Cardiac muscle cell (in vitro differentiated cells and primary cell): ENCODE results near the gene CPED1. TPM values are rescaled to one million over a fixed set of nuclear protein-coding genes. Genes with fewer than 3 reads are reported as not detected.

ENCODE experiments used
- DNase-seq, 2 donors: peaks; one replicate each; pipeline versions ENCODE4 v3.0.0 to v3.0.0-alpha.2; 2010 to 2017; ENCODE audit warnings: low read depth in 1 of 2, low spot score in 1 of 2
- H3K27ac ChIP-seq: fragments of 200-600 bp; sonication (generic); 2 replicates; pipeline ENCODE4 v1.5.1; 2016
- H3K27me3 ChIP-seq: fragments of 200-600 bp; sonication (generic); 2 replicates; pipeline ENCODE4 v1.6.0; 2016; ENCODE audit warnings: control low read depth
- H3K36me3 ChIP-seq: fragments of 200-600 bp; sonication (generic); 2 replicates; pipeline ENCODE4 v1.5.1; 2016; ENCODE audit warnings: control low read depth
- H3K4me1 ChIP-seq: fragments of 200-600 bp; sonication (generic); 2 replicates; pipeline ENCODE4 v1.8.1; 2017; ENCODE audit warnings: low read depth, mild to moderate bottlenecking, mixed run types
- H3K4me3 ChIP-seq: fragments of 200-600 bp; sonication (generic); 2 replicates; pipeline ENCODE4 v1.5.1; 2016; ENCODE audit warnings: mild to moderate bottlenecking
- H3K9me3 ChIP-seq: fragments of 200-600 bp; sonication (generic); 2 replicates; pipeline ENCODE4 v1.5.1; 2017; ENCODE audit warnings: low read depth, mild to moderate bottlenecking, control low read depth
- CTCF ChIP-seq: IDR thresholded peaks from 2 replicates; pipeline ENCODE4 v1.5.1; 2012; ENCODE audit warnings: low read depth, mild to moderate bottlenecking, low read length
- polyA plus RNA-seq: library from polyadenylated mRNA; unstranded; fragments of >200 nt; fragmentation: Nextera tagmentation; extraction: Ambion mirVana; gene quantifications from 2 replicates; pipeline ENCODE4 v1.2.1, GENCODE V29; 2016
- total RNA-seq: library from RNA; depleted of rRNA; stranded (reverse); fragments of >200 nt; gene quantifications from 2 replicates; pipeline ENCODE4 v1.2.3, GENCODE V29; 2016

The CPED1 gene
- total and polyA plus RNA-seq, 2 experiments from 2014 or later, result 0.67 to 3.2 TPM

GRCh38 chr7:121195010-121195409 is 206.5 kb downstream of the CPED1 start:
- no peak overlapping the region for H3K27ac ChIP-seq
- H3K27me3 ChIP-seq, result no peaks in the 10 kb centered on the region
- no peak for DNase-seq
- H3K4me1 ChIP-seq, result no peaks in the 10 kb centered on the region
- H3K9me3 ChIP-seq, result no peaks in the 10 kb centered on the region
- no peaks in the 10 kb centered on the region for H3K36me3 ChIP-seq
- TF ChIP-seq CTCF, result no peak
- H3K4me3 ChIP-seq, result no peak overlapping the region

GRCh38 chr7:121195874-121196273 is 207.4 kb downstream of the CPED1 start:
- Histone ChIP-seq H3K27me3 (no peaks in the 10 kb centered on the region), H3K9me3 (no peaks in the 10 kb centered on the region), H3K27ac (no peak overlapping the region), H3K36me3 (no peaks in the 10 kb centered on the region), H3K4me1 (no peaks in the 10 kb centered on the region), H3K4me3 (no peak overlapping the region)
- TF ChIP-seq CTCF, result no peak
- no peak for DNase-seq

GRCh38 chr7:121196286-121196685 is 207.8 kb downstream of the CPED1 start:
- no peaks in the 10 kb centered on the region for H3K27me3 ChIP-seq
- H3K36me3 ChIP-seq, result no peaks in the 10 kb centered on the region
- DNase-seq, result no peak
- TF ChIP-seq CTCF, result no peak
- no peaks in the 10 kb centered on the region for H3K4me1 ChIP-seq
- H3K4me3 ChIP-seq, result no peak overlapping the region
- H3K27ac ChIP-seq, result no peak overlapping the region
- no peaks in the 10 kb centered on the region for H3K9me3 ChIP-seq

GRCh38 chr7:121197455-121197854 is 208.9 kb downstream of the CPED1 start:
- no peaks in the 10 kb centered on the region for H3K4me1 ChIP-seq
- no peaks in the 10 kb centered on the region for H3K27me3 ChIP-seq
- no peak for DNase-seq
- no peak for TF ChIP-seq CTCF
- no peak overlapping the region for H3K27ac ChIP-seq
- no peak overlapping the region for H3K4me3 ChIP-seq
- H3K36me3 ChIP-seq, result no peaks in the 10 kb centered on the region
- H3K9me3 ChIP-seq, result no peaks in the 10 kb centered on the region

- Histone ChIP-seq H3K4me1 (no peaks in the 10 kb centered on the region), H3K9me3 (no peaks in the 10 kb centered on the region), H3K4me3 (no peak overlapping the region), H3K36me3 (no peaks in the 10 kb centered on the region), H3K27ac (no peak overlapping the region), H3K27me3 (no peaks in the 10 kb centered on the region)
- no peak for TF ChIP-seq CTCF
- no peak for DNase-seq
These were observed 210.0 kb downstream of the CPED1 start for GRCh38 chr7:121198502-121198901.

GRCh38 chr7:121202125-121202524 is 213.6 kb downstream of the CPED1 start:
- Histone ChIP-seq H3K36me3 (no peaks in the 10 kb centered on the region), H3K27ac (no peak overlapping the region), H3K27me3 (no peaks in the 10 kb centered on the region), H3K9me3 (no peaks in the 10 kb centered on the region), H3K4me1 (no peaks in the 10 kb centered on the region), H3K4me3 (no peak overlapping the region)
- no peak for DNase-seq
- TF ChIP-seq CTCF, result no peak
